Kidney (tissue), 14 donors: ENCODE results near the gene CISD3. TPM values are rescaled to one million over a fixed set of nuclear protein-coding genes. Genes with fewer than 3 reads are reported as not detected.
A peak's percentile ranks its signal among the peaks of the same experiment; 100 is the strongest.

Experiments used
- DNase-seq, 5 donors: peaks; one replicate each; pipeline ENCODE4 v3.0.0-alpha.2; 2013 to 2020
- FAIRE-seq: peaks from 2 replicates; lab custom pipeline; 2012; peaks lifted over from hg19 to GRCh38; lab: Jason Lieb, UNC
- H3K27ac ChIP-seq, 2 donors: one replicate each; pipeline ENCODE4 v1.7.0; 2013; ENCODE audit warnings: low read depth in 2 of 2, low read length in 2 of 2, inconsistent platforms in 1 of 2
- H3K27me3 ChIP-seq: one replicate; pipeline ENCODE4 v1.7.1; 2013; ENCODE audit warnings: low read length, inconsistent platforms; ENCODE audit not compliant: control insufficient read depth, insufficient read depth
- H3K36me3 ChIP-seq, 3 donors: one replicate each; pipeline versions ENCODE4 v1.7.0 to v1.7.1; 2013; ENCODE audit warnings: low read length in 3 of 3, control low read depth in 1 of 3, inconsistent platforms in 1 of 3; ENCODE audit not compliant: insufficient read depth in 3 of 3, control insufficient read depth in 2 of 3
- H3K4me1 ChIP-seq, 3 donors: one replicate each; pipeline versions ENCODE4 v1.7.0 to v1.7.1; 2013; ENCODE audit warnings: low read length in 3 of 3, inconsistent platforms in 1 of 3, low read depth in 1 of 3; ENCODE audit not compliant: control insufficient read depth in 2 of 3, insufficient read depth in 2 of 3
- H3K4me3 ChIP-seq, 3 donors: one replicate each; pipeline versions ENCODE4 v1.7.0 to v1.8.1; 2013; ENCODE audit warnings: low read length in 3 of 3, control low read depth in 1 of 3, inconsistent platforms in 1 of 3
- H3K9ac ChIP-seq, 3 donors: one replicate each; pipeline versions ENCODE4 v1.7.0 to v1.7.1; 2013; ENCODE audit warnings: low read length in 3 of 3, control low read depth in 1 of 3, inconsistent platforms in 1 of 3
- H3K9me3 ChIP-seq, 3 donors: one replicate each; pipeline versions ENCODE4 v1.7.0 to v1.7.1; 2013; ENCODE audit warnings: low read length in 3 of 3, control low read depth in 1 of 3, inconsistent platforms in 1 of 3; ENCODE audit not compliant: control insufficient read depth in 2 of 3, insufficient read depth in 1 of 3
- intact Hi-C: fragments of 100-400 bp; cut with DNase I; formaldehyde crosslinking; loops from one replicate; pipeline ENCODE4 v1.11.1; 2022
- polyA plus RNA-seq: library from polyadenylated mRNA; stranded (reverse); fragments of 350-450 nt; fragmentation: Illumina TruSeq; extraction: RNeasy Lipid Tissue Mini Kit (QIAGEN cat#74804); gene quantifications from one replicate; pipeline ENCODE4 v1.2.3, GENCODE V29; 2014; ENCODE audit warnings: low read depth, low replicate concordance; ENCODE audit not compliant: insufficient read depth
- total RNA-seq: library from RNA; stranded (reverse); fragmentation: NEBNext Ultra II Directional; extraction: Animal tissue kit (Norgen Biotek cat#: 25700); gene quantifications from one replicate; pipeline ENCODE4 v1.2.1, GENCODE V29; 2021
- TF ChIP-seq, protein P1 (sequence below): IDR thresholded peaks from 3 replicates; pipeline ENCODE4 v1.5.1; 2012; ENCODE audit warnings: mild to moderate bottlenecking, moderate library complexity, borderline replicate concordance; ENCODE audit not compliant: insufficient read depth; ENCODE audit errors: extremely low read depth
- donor health status: control.
- donor health status: control.
- donor health status: control.
- donor health status: control.
- donor health status: control.
- donor health status: DM: yes; HTN: yes; CAD: no.
- donor health status: Normal renal cell carcinoma (clear cell type).

Gene CISD3
- total and polyA plus RNA-seq, 2 donors from 2014 or later = 37.7 to 152 TPM

DNA sequence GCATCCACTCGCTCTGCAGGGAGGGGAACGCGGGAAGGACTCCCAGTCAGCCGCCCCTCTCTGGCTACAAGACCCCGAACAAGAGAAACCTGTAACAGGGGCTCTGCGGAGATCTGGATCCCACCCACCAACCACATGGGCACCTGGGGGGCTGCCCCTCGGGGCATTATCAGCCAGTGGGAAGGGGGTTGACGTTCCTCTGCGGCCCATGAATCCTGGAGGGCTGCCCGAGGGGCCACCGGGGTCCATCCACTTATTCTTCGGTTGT lies 19.8 kb downstream of the CISD3 start:
- H3K9ac ChIP-seq = peak overlapping the region in 2 of 3 donors; percentile 8 to 82
- DNase-seq (no peak), FAIRE-seq (no peak)
- H3K4me1 ChIP-seq = peaks cover 0 to 46% (median 17%) of the 10 kb centered on the region in 3 donors
- peak overlapping the region; percentile 88 to 96 for H3K27ac ChIP-seq
- H3K27me3 ChIP-seq = no peaks in the 10 kb centered on the region
- no peaks in the 10 kb centered on the region for H3K9me3 ChIP-seq
- TF ChIP-seq, protein P1, sequence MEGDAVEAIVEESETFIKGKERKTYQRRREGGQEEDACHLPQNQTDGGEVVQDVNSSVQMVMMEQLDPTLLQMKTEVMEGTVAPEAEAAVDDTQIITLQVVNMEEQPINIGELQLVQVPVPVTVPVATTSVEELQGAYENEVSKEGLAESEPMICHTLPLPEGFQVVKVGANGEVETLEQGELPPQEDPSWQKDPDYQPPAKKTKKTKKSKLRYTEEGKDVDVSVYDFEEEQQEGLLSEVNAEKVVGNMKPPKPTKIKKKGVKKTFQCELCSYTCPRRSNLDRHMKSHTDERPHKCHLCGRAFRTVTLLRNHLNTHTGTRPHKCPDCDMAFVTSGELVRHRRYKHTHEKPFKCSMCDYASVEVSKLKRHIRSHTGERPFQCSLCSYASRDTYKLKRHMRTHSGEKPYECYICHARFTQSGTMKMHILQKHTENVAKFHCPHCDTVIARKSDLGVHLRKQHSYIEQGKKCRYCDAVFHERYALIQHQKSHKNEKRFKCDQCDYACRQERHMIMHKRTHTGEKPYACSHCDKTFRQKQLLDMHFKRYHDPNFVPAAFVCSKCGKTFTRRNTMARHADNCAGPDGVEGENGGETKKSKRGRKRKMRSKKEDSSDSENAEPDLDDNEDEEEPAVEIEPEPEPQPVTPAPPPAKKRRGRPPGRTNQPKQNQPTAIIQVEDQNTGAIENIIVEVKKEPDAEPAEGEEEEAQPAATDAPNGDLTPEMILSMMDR = no peak
- peaks cover 0 to 4% (median 0%) of the 10 kb centered on the region in 3 donors for H3K36me3 ChIP-seq
- peak overlapping the region; percentile 42 to 100 (median 63) for H3K4me3 ChIP-seq
- intact Hi-C loops = no loop called here

DNA sequence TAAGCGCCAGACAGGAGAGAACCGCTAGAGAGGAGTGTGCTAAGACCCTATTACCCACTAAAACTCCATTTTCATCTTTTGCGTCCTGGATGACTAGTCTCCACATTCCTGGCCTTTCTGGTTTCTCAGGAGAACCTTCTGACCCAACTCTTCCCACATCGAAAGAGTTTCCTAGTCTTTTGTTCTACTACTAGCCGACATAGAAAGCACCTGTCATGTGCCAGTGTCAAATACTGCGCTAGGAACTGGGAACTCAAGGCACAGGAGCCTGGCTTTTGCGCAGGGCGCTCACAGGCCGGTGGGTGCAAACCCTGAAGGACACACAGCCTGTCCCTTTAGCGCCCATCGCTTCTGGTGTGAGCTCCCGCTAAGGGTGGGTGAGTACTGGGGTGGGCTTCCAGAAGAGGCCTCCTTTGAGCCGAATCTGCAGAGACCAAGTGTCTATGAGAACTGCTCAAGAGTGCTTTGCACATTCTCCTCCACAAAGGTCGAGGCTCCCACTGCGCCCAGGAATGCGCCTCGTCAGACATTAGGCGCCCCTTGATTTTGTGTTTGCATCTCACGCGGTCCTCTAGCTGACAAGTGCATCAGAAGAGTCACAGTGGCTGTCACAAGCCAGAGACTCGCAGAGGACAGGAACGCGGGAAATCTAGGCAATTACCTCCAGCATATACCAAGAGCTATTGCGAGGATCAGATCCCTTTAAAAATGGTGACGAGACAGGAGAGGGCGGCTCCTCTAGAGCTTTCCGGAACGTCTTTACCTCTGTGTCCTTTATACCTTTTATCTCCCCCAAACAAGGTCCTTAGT lies 20.4 kb downstream of the CISD3 start:
- peak overlapping the region; percentile 88 to 96 for H3K27ac ChIP-seq
- peak overlapping the region in 1 of 3 donors; percentile 82 for H3K9ac ChIP-seq
- peaks cover 0 to 4% (median 0%) of the 10 kb centered on the region in 3 donors for H3K36me3 ChIP-seq
- DNase-seq (peak in 3 of 5 donors; percentile 34 to 62 (median 49)), FAIRE-seq (no peak)
- intact Hi-C loops = no loop called here
- TF ChIP-seq, protein P1 = no peak
- no peaks in the 10 kb centered on the region for H3K9me3 ChIP-seq
- H3K27me3 ChIP-seq = no peaks in the 10 kb centered on the region
- H3K4me1 ChIP-seq = peaks cover 0 to 45% (median 17%) of the 10 kb centered on the region in 3 donors
- H3K4me3 ChIP-seq = peak overlapping the region in 2 of 3 donors; percentile 57 to 100

DNA sequence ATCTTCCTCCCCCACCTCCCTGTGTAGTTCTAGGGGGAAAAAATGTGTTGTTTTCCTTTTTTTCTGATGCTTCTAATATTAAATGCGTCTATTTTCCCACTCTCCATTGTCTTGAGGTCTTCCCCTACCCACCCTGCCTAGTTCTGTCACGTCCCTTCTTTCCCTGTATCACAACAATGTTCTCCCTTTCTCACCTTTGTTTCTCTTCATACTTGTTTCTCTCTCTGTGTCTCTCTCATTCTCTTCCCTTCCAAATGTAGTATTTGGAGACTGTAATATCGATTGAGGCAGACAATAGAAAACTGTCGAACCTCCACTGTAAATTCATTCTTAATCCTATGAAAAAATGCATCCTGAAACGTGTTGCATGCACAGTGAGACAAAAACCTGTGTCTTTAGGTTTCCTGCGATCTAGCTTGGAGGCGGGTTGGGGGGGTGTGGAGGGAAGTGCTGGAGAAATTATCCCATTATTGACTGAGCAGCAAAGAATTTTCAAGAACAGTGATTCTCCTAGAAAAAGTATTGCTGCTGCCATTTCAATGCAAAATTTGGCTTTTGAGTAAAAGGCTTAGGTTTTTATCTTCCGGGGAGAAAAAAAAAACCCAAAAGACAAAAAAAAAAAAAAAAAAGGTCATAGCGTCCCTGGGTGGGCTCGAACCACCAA lies 21.1 kb downstream of the CISD3 start:
- intact Hi-C loops = no loop called here
- H3K27ac ChIP-seq = peak overlapping the region; percentile 23 to 96
- peaks cover 0 to 38% (median 17%) of the 10 kb centered on the region in 3 donors for H3K4me1 ChIP-seq
- peak overlapping the region in 2 of 3 donors; percentile 2 to 4 for H3K9ac ChIP-seq
- H3K4me3 ChIP-seq = peak overlapping the region; percentile 44 to 100 (median 57)
- H3K27me3 ChIP-seq = no peaks in the 10 kb centered on the region
- FAIRE-seq = no peak
- no peaks in the 10 kb centered on the region for H3K9me3 ChIP-seq
- TF ChIP-seq, protein P1 = no peak
- H3K36me3 ChIP-seq = peaks cover 0 to 10% (median 6%) of the 10 kb centered on the region in 3 donors
- no peak for DNase-seq
